Skeletal muscle tissue (tissue), 4 donors: Measurements from ENCODE around the gene RHEBL1. TPM values are rescaled to one million over a fixed set of nuclear protein-coding genes. Genes with fewer than 3 reads are reported as not detected.

Experiments used
- H3K27ac ChIP-seq: one replicate; pipeline ENCODE4 v1.7.0; 2013; ENCODE audit warnings: mild to moderate bottlenecking, low read depth, low read length, inconsistent platforms
- H3K27me3 ChIP-seq, 3 donors: one replicate each; pipeline ENCODE4 v1.7.0; 2013; ENCODE audit warnings: low read length in 3 of 3; ENCODE audit not compliant: control insufficient read depth in 3 of 3, insufficient read depth in 3 of 3
- H3K36me3 ChIP-seq, 3 donors: one replicate each; pipeline ENCODE4 v1.7.0; 2013; ENCODE audit warnings: low read length in 3 of 3; ENCODE audit not compliant: control insufficient read depth in 3 of 3, insufficient read depth in 3 of 3
- H3K4me1 ChIP-seq, 3 donors: one replicate each; pipeline ENCODE4 v1.7.0; 2013; ENCODE audit warnings: low read length in 3 of 3, mild to moderate bottlenecking in 3 of 3; ENCODE audit not compliant: control insufficient read depth in 3 of 3, insufficient read depth in 3 of 3
- H3K4me3 ChIP-seq, 3 donors: one replicate each; pipeline ENCODE4 v1.7.0; 2013; ENCODE audit warnings: low read length in 3 of 3
- H3K9ac ChIP-seq, 3 donors: one replicate each; pipeline ENCODE4 v1.7.0; 2013; ENCODE audit warnings: low read length in 3 of 3, mild to moderate bottlenecking in 3 of 3, moderate library complexity in 2 of 3, low read depth in 1 of 3
- H3K9me3 ChIP-seq, 3 donors: one replicate each; pipeline ENCODE4 v1.7.0; 2013; ENCODE audit warnings: low read length in 3 of 3; ENCODE audit not compliant: control insufficient read depth in 3 of 3
- total RNA-seq: library from RNA; depleted of rRNA; stranded (reverse); fragments of >200 nt; gene quantifications from one replicate; pipeline ENCODE4 v1.2.3, GENCODE V29; 2014
- donor health status: Osteomylitis.

The RHEBL1 gene
- total RNA-seq, 1 donor from 2014 or later = 0.52 TPM

- Histone ChIP-seq H3K9me3 (no peaks in the 10 kb centered on the region), H3K27ac (no peak overlapping the region), H3K4me1 (no peaks in the 10 kb centered on the region), H3K36me3 (peaks cover 84 to 88% (median 86%) of the 10 kb centered on the region in 3 donors), H3K27me3 (no peaks in the 10 kb centered on the region), H3K4me3 (no peak overlapping the region), H3K9ac (no peak overlapping the region)
Measured at GRCh38 chr12:49038291-49038955, 31.4 kb downstream of the RHEBL1 start.

- Histone ChIP-seq H3K4me1 (no peaks in the 10 kb centered on the region), H3K27ac (no peak overlapping the region), H3K9me3 (no peaks in the 10 kb centered on the region), H3K4me3 (no peak overlapping the region), H3K36me3 (peaks cover 83 to 88% (median 85%) of the 10 kb centered on the region in 3 donors), H3K9ac (no peak overlapping the region), H3K27me3 (no peaks in the 10 kb centered on the region)
Measured at GRCh38 chr12:49037947-49038237, 31.9 kb downstream of the RHEBL1 start.

- Histone ChIP-seq H3K9ac (no peak overlapping the region), H3K36me3 (peaks cover 83 to 88% (median 85%) of the 10 kb centered on the region in 3 donors), H3K4me3 (no peak overlapping the region)
Measured at GRCh38 chr12:49037111-49037946, 32.5 kb downstream of the RHEBL1 start.

GRCh38 chr12:49036029-49036428 lies 33.8 kb downstream of the RHEBL1 start:
- Histone ChIP-seq H3K4me3 (no peak overlapping the region), H3K9ac (no peak overlapping the region), H3K9me3 (no peaks in the 10 kb centered on the region), H3K27me3 (no peaks in the 10 kb centered on the region), H3K4me1 (no peaks in the 10 kb centered on the region), H3K36me3 (peaks cover 81 to 88% (median 82%) of the 10 kb centered on the region in 3 donors), H3K27ac (no peak overlapping the region)

More at GRCh38 chr12:49037111-49037946, 32.5 kb downstream of the RHEBL1 start:
- Histone ChIP-seq H3K9me3 (no peaks in the 10 kb centered on the region), H3K4me1 (no peaks in the 10 kb centered on the region), H3K27ac (no peak overlapping the region), H3K27me3 (no peaks in the 10 kb centered on the region)

GRCh38 chr12:49034286-49034622 lies 35.5 kb downstream of the RHEBL1 start:
- Histone ChIP-seq H3K27me3 (no peaks in the 10 kb centered on the region), H3K9ac (no peak overlapping the region), H3K9me3 (no peaks in the 10 kb centered on the region), H3K36me3 (peaks cover 72 to 78% (median 74%) of the 10 kb centered on the region in 3 donors), H3K27ac (no peak overlapping the region), H3K4me1 (no peaks in the 10 kb centered on the region), H3K4me3 (no peak overlapping the region)

- Histone ChIP-seq H3K4me1 (no peaks in the 10 kb centered on the region), H3K27ac (no peak overlapping the region), H3K9ac (no peak overlapping the region), H3K27me3 (no peaks in the 10 kb centered on the region), H3K9me3 (no peaks in the 10 kb centered on the region), H3K36me3 (peaks cover 72 to 78% (median 74%) of the 10 kb centered on the region in 3 donors), H3K4me3 (no peak overlapping the region)
Measured at GRCh38 chr12:49033611-49034285, 36.0 kb downstream of the RHEBL1 start.

- H3K9me3 ChIP-seq = no peaks in the 10 kb centered on the region
- H3K27ac ChIP-seq = no peak overlapping the region
- H3K9ac ChIP-seq = no peak overlapping the region
- no peaks in the 10 kb centered on the region for H3K4me1 ChIP-seq
- H3K27me3 ChIP-seq = no peaks in the 10 kb centered on the region
- H3K36me3 ChIP-seq = peaks cover 72 to 78% (median 75%) of the 10 kb centered on the region in 3 donors
- no peak overlapping the region for H3K4me3 ChIP-seq
Measured at GRCh38 chr12:49032679-49033447, 36.9 kb downstream of the RHEBL1 start.

GRCh38 chr12:49032276-49032675 lies 37.5 kb downstream of the RHEBL1 start:
- Histone ChIP-seq H3K27me3 (no peaks in the 10 kb centered on the region), H3K9ac (no peak overlapping the region), H3K27ac (no peak overlapping the region), H3K9me3 (no peaks in the 10 kb centered on the region), H3K36me3 (peaks cover 72 to 78% (median 75%) of the 10 kb centered on the region in 3 donors), H3K4me3 (no peak overlapping the region), H3K4me1 (no peaks in the 10 kb centered on the region)

GRCh38 chr12:49031573-49032161 lies 38.1 kb downstream of the RHEBL1 start:
- H3K36me3 ChIP-seq = peaks cover 72 to 78% (median 75%) of the 10 kb centered on the region in 3 donors
- H3K9ac ChIP-seq = no peak overlapping the region
- H3K27me3 ChIP-seq = no peaks in the 10 kb centered on the region
- H3K9me3 ChIP-seq = no peaks in the 10 kb centered on the region
- no peak overlapping the region for H3K27ac ChIP-seq
- no peaks in the 10 kb centered on the region for H3K4me1 ChIP-seq
- no peak overlapping the region for H3K4me3 ChIP-seq
